A549 (cell line): Measurements from ENCODE around the gene NMNAT2. TPM values are rescaled to one million over a fixed set of nuclear protein-coding genes. Genes with fewer than 3 reads are reported as not detected.

Experiments
- ATAC-seq, 2 experiments: fragments of 200-7000 bp in 1 of 2; fragments of >200 bp in 1 of 2; cut with Nextera tagmentation in 1 of 2; cut with Tn5 transposase in 1 of 2; 3 replicates each; pipeline versions ENCODE4 v1.8.0 to v1.9.1; 2018 to 2020; ENCODE audit warnings: mild to moderate bottlenecking in 1 of 2, moderate library complexity in 1 of 2
- CTCF ChIA-PET: fragments of 300-600 bp; sonication (Branson Sonifier 250); formaldehyde crosslinking; extraction: SDS; loops from one replicate; lab custom pipeline; 2021; ENCODE audit warnings: antibody characterized with exemption, inconsistent platforms; lab: Yijun Ruan, JAX
- POLR2A ChIA-PET: fragments of 350-600 bp; formaldehyde crosslinking; extraction: SDS; loops from one replicate; lab custom pipeline; 2021; ENCODE audit warnings: antibody characterized with exemption, inconsistent platforms; lab: Yijun Ruan, JAX
- DNase-seq, 2 experiments: peaks; one replicate each; pipeline versions ENCODE4 v3.0.0 to v3.0.0-alpha.2; 2011 to 2016; ENCODE audit warnings: low read depth in 1 of 2, low spot score in 1 of 2
- FAIRE-seq: peaks from 2 replicates; lab custom pipeline; 2011; peaks lifted over from hg19 to GRCh38; lab: Jason Lieb, UNC
- H3K27ac ChIP-seq, 2 experiments: fragments of >200 bp; sonication (Bioruptor Twin); formaldehyde crosslinking; 3 replicates each; pipeline ENCODE4 v1.5.1; 2016 to 2017
- H3K4me1 ChIP-seq: fragments of >200 bp; sonication (Bioruptor Twin); formaldehyde crosslinking; 3 replicates; pipeline ENCODE4 v1.6.1; 2016
- H3K4me2 ChIP-seq: fragments of >200 bp; sonication (Bioruptor Twin); formaldehyde crosslinking; 3 replicates; pipeline ENCODE4 v1.6.1; 2016
- H3K4me3 ChIP-seq: fragments of >200 bp; sonication (Bioruptor Twin); formaldehyde crosslinking; 3 replicates; pipeline ENCODE4 v1.5.1; 2016
- H3K9me3 ChIP-seq: fragments of >200 bp; sonication (Bioruptor Twin); formaldehyde crosslinking; 3 replicates; pipeline ENCODE4 v1.6.1; 2016
- CBX2 ChIP-seq: fragments of 200-600 bp; sonication (generic); IDR thresholded peaks from 2 replicates; pipeline ENCODE4 v1.6.1; 2016; ENCODE audit warnings: low read depth, mild to moderate bottlenecking, borderline replicate concordance
- FOSB ChIP-seq: fragments of 250-450 bp; sonication (Bioruptor Pico); IDR thresholded peaks from 2 replicates; pipeline ENCODE4 v1.5.0; 2020; ENCODE audit warnings: mild to moderate bottlenecking, moderate library complexity
- HDAC2 ChIP-seq: fragments of 200-600 bp; sonication (generic); IDR thresholded peaks from 2 replicates; pipeline ENCODE4 v1.6.1; 2016
- HOXA7 ChIP-seq: fragments of 250-450 bp; sonication (Bioruptor Pico); IDR thresholded peaks from 2 replicates; pipeline ENCODE4 v1.5.0; 2020; ENCODE audit warnings: mild to moderate bottlenecking, moderate library complexity
- HOXB13 ChIP-seq: fragments of 250-450 bp; sonication (Bioruptor Pico); IDR thresholded peaks from 2 replicates; pipeline ENCODE4 v1.5.0; 2020; ENCODE audit warnings: low read depth, mild to moderate bottlenecking, moderate library complexity
- JUN ChIP-seq, 2 experiments: fragments of >200 bp; sonication (Bioruptor Twin); formaldehyde crosslinking; IDR thresholded peaks; 2 replicates in 1 of 2; 3 replicates in 1 of 2; pipeline ENCODE4 v1.6.1; 2016 to 2017
- JUNB ChIP-seq: fragments of >200 bp; sonication (Bioruptor Twin); formaldehyde crosslinking; IDR thresholded peaks from 2 replicates; pipeline ENCODE4 v1.6.1; 2016
- KDM1A ChIP-seq: fragments of 200-600 bp; sonication (generic); IDR thresholded peaks from 2 replicates; pipeline ENCODE4 v1.6.1; 2016; ENCODE audit warnings: low read depth, mild to moderate bottlenecking
- MAZ ChIP-seq: fragments of 150-350 bp; IDR thresholded peaks from 2 replicates; pipeline ENCODE4 v1.6.1; 2014; ENCODE audit warnings: antibody characterized with exemption, low read depth, low read length, borderline replicate concordance
- NPAS2 ChIP-seq: fragments of 250-450 bp; sonication (Bioruptor Pico); IDR thresholded peaks from 2 replicates; pipeline ENCODE4 v1.8.0; 2022; ENCODE audit warnings: mild to moderate bottlenecking, moderate library complexity, borderline replicate concordance
- RCOR1 ChIP-seq: fragments of 150-350 bp; IDR thresholded peaks from 2 replicates; pipeline ENCODE4 v1.6.1; 2014; ENCODE audit warnings: antibody characterized with exemption, low read length, low read depth
- SREBF2 ChIP-seq: fragments of 450-650 bp; IDR thresholded peaks from 2 replicates; pipeline ENCODE4 v1.6.1; 2014; ENCODE audit warnings: mild to moderate bottlenecking, moderate library complexity
- TP53 ChIP-seq: fragments of 250-450 bp; sonication (Bioruptor Pico); IDR thresholded peaks from 2 replicates; pipeline ENCODE4 v1.5.0; 2021; ENCODE audit warnings: mild to moderate bottlenecking, moderate library complexity
- ZNF302 ChIP-seq: fragments of 250-450 bp; sonication (Bioruptor Pico); IDR thresholded peaks from 2 replicates; pipeline ENCODE4 v1.9.0; 2021; ENCODE audit warnings: inconsistent platforms, mild to moderate bottlenecking, moderate library complexity
- WGBS: methylation state at CpG from one replicate; pipeline ENCODE4 v1.1.6; 2017; ENCODE audit errors: missing lambda C conversion rate; 5-methylcytosine and 5-hydroxymethylcytosine counted together
- polyA plus RNA-seq, 4 experiments: library from polyadenylated mRNA; depleted of rRNA in 3 of 4; stranded (reverse); fragments of >200 nt; fragmentation: RNase III in 1 of 4; extraction: RNeasy Plus Mini Kit Qiagen cat#74134 plus additional on column Dnase treatment in 1 of 4; gene quantifications; 2 replicates in 3 of 4; 3 replicates in 1 of 4; pipeline ENCODE4 v1.2.3, GENCODE V29; 2011 to 2017
- TF ChIP-seq, protein P1 (sequence below): fragments of >200 bp; sonication (Bioruptor Twin); formaldehyde crosslinking; IDR thresholded peaks from 3 replicates; pipeline ENCODE4 v1.5.1; 2016
- TF ChIP-seq, protein P2 (sequence below): fragments of 250-450 bp; sonication (Bioruptor Pico); IDR thresholded peaks from 2 replicates; pipeline ENCODE4 v1.5.0; 2020; ENCODE audit warnings: low read depth, mild to moderate bottlenecking, moderate library complexity
- TF ChIP-seq, protein P3 (sequence below): fragments of >200 bp; sonication (Bioruptor Twin); formaldehyde crosslinking; IDR thresholded peaks from 3 replicates; pipeline ENCODE4 v1.6.1; 2016
- TF ChIP-seq, protein P4 (sequence below): fragments of 450-650 bp; IDR thresholded peaks from 2 replicates; pipeline ENCODE4 v1.6.1; 2014; ENCODE audit warnings: antibody characterized with exemption
- TF ChIP-seq, protein P5 (sequence below): fragments of 150-350 bp; IDR thresholded peaks from 2 replicates; pipeline ENCODE4 v1.6.1; 2014; ENCODE audit warnings: low read depth, mild to moderate bottlenecking, low read length

The NMNAT2 gene
- polyA plus RNA-seq, 2 of the 4 experiments (the other 2 are of a cell fraction), result 0.16 to 0.63 TPM

DNA sequence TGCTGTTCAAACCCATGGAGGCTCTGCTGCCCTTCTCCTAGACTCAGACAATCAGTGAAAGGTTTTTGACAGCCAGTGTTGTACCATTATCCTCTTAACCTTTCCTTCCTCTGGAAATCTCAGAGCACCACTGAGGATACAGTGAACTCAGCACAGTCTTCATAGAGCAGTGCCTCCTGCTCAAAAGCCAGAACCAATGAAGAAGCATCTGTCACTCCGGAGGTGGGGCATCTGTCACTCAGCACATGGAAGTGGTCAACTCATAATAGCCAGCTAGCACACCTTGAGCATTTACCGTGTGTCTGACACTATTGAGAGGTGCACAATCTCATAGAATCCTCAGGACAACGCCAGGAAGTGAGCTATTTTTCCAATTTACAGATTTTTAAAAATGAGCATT is 62.4 kb downstream of the NMNAT2 start:
- CTCF ChIA-PET, result no interaction called here
- no peak for TF ChIP-seq JUNB
- no peak for TF ChIP-seq HDAC2
- no peak for TF ChIP-seq TP53 (CRISPR knock-in tag)
- no peak for TF ChIP-seq CBX2
- TF ChIP-seq HOXA7, result no peak
- TF ChIP-seq, protein P1, sequence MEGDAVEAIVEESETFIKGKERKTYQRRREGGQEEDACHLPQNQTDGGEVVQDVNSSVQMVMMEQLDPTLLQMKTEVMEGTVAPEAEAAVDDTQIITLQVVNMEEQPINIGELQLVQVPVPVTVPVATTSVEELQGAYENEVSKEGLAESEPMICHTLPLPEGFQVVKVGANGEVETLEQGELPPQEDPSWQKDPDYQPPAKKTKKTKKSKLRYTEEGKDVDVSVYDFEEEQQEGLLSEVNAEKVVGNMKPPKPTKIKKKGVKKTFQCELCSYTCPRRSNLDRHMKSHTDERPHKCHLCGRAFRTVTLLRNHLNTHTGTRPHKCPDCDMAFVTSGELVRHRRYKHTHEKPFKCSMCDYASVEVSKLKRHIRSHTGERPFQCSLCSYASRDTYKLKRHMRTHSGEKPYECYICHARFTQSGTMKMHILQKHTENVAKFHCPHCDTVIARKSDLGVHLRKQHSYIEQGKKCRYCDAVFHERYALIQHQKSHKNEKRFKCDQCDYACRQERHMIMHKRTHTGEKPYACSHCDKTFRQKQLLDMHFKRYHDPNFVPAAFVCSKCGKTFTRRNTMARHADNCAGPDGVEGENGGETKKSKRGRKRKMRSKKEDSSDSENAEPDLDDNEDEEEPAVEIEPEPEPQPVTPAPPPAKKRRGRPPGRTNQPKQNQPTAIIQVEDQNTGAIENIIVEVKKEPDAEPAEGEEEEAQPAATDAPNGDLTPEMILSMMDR, result no peak
- TF ChIP-seq, protein P2, sequence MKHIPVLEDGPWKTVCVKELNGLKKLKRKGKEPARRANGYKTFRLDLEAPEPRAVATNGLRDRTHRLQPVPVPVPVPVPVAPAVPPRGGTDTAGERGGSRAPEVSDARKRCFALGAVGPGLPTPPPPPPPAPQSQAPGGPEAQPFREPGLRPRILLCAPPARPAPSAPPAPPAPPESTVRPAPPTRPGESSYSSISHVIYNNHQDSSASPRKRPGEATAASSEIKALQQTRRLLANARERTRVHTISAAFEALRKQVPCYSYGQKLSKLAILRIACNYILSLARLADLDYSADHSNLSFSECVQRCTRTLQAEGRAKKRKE, result no peak
- POLR2A ChIA-PET, result no interaction called here
- 32% methylated on average over 3 of the region's 3 CpGs for WGBS
- Histone ChIP-seq H3K4me3 (no peak overlapping the region), H3K4me2 (no peak overlapping the region), H3K4me1 (no peaks in the 10 kb centered on the region), H3K27ac (no peak overlapping the region), H3K9me3 (no peaks in the 10 kb centered on the region)
- ATAC-seq (no peak), FAIRE-seq (no peak), DNase-seq (no peak)

DNA sequence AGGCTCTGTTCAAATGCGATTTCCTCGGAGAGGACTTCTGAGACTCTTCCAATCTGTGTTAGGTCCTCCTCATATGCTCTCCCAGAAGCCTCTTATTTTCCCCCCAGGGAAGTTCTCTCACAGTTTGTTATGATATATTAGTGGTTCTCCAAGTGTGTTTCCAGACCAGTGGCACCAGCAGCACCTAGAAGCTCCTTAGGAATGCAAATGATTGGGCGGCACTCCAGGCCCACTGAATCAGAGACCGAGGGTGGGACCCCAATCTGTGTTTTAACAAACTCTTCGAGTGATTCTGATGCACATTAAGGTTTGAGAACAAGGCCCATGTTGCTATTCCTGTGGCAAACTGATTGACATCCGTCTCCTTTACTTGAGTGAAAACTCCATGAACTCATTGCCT is 63.0 kb downstream of the NMNAT2 start:
- POLR2A ChIA-PET, result no interaction called here

More for the DNA sequence above, 63.0 kb downstream of the NMNAT2 start:
- H3K4me2 ChIP-seq, result no peak overlapping the region
- TF ChIP-seq FOSB (CRISPR knock-in tag) (no peak), HOXB13 (no peak), NPAS2 (CRISPR knock-in tag) (no peak), RCOR1 (no peak), MAZ (no peak), SREBF2 (no peak), ZNF302 (CRISPR knock-in tag) (no peak), JUN (IDR thresholded peaks at IDR 0.05) (no peak), KDM1A (no peak)
- TF ChIP-seq, protein P3, sequence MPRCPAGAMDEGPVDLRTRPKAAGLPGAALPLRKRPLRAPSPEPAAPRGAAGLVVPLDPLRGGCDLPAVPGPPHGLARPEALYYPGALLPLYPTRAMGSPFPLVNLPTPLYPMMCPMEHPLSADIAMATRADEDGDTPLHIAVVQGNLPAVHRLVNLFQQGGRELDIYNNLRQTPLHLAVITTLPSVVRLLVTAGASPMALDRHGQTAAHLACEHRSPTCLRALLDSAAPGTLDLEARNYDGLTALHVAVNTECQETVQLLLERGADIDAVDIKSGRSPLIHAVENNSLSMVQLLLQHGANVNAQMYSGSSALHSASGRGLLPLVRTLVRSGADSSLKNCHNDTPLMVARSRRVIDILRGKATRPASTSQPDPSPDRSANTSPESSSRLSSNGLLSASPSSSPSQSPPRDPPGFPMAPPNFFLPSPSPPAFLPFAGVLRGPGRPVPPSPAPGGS, result no peak
- TF ChIP-seq, protein P4, sequence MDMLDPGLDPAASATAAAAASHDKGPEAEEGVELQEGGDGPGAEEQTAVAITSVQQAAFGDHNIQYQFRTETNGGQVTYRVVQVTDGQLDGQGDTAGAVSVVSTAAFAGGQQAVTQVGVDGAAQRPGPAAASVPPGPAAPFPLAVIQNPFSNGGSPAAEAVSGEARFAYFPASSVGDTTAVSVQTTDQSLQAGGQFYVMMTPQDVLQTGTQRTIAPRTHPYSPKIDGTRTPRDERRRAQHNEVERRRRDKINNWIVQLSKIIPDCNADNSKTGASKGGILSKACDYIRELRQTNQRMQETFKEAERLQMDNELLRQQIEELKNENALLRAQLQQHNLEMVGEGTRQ, result no peak
- TF ChIP-seq, protein P5, sequence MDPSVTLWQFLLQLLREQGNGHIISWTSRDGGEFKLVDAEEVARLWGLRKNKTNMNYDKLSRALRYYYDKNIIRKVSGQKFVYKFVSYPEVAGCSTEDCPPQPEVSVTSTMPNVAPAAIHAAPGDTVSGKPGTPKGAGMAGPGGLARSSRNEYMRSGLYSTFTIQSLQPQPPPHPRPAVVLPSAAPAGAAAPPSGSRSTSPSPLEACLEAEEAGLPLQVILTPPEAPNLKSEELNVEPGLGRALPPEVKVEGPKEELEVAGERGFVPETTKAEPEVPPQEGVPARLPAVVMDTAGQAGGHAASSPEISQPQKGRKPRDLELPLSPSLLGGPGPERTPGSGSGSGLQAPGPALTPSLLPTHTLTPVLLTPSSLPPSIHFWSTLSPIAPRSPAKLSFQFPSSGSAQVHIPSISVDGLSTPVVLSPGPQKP, result no peak
- TF ChIP-seq, protein P1, result no peak
- no peaks in the 10 kb centered on the region for H3K9me3 ChIP-seq
- WGBS, result 57% methylated on average over 6 of the region's 6 CpGs
- no peak overlapping the region for H3K4me3 ChIP-seq
- DNase-seq (no peak), ATAC-seq (no peak), FAIRE-seq (no peak)
- H3K27ac ChIP-seq, result no peak overlapping the region
- CTCF ChIA-PET, result no interaction called here
- H3K4me1 ChIP-seq, result no peaks in the 10 kb centered on the region
